ENCODE data around the gene THAP7.
"Not testable (repeated sequence)": the region's sequence is repeated elsewhere in the genome, so short reads cannot be mapped to it uniquely, and the experiment has no call there.

THAP7 gene

GRCh38 chr22:21013657-21014201 is 11.8 kb upstream of the THAP7 start:
- DNase-seq (ENCODE audit: low spot score), result no peak
- peak; percentile 56 for FAIRE-seq

- no peak for FAIRE-seq
- DNase-seq (ENCODE audit: low spot score), result no peak
Observed at GRCh38 chr22:21012446-21013407, 10.8 kb upstream of the THAP7 start.

- FAIRE-seq, result no peak
- no peak for DNase-seq (ENCODE audit: low spot score)
Observed at GRCh38 chr22:21010426-21011113, 8.7 kb upstream of the THAP7 start.

DNA sequence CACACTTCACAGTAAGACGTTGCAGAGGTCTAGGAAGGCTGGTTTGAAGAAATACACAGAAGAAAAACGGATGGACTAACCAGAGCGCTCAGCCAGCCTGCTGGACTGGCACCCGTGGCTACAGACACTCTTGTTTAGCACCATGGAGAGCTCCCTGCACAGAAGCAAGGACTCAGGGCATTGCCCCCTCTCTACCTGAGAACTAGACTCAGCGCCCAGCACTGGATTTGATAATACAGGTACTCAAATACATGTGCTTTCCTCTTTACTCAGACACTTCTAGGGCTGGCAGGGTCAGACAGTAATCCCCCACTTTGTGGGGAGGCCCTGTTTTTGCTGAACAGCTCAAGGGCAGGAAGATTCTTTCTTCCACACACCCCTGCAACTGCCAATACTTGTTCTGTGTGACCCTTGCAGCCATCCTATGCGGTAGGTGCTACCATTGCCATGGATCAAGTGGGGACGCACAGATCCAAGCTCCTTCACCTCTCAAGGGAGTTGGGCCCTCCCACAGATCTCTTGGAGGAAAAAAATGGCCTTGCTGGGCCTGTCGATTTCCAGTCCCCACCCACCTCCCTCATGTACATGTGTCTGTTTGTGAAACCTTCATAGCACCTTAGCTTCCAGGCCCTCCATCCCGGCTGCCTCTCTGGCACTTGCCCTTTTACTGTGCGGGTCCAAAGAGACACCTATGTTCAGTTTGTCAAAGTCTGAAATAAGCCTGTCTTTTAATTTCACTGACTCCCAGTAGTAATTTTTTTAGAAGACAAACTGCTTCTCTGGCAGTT is 7.9 kb upstream of the THAP7 start:
- FAIRE-seq, result peak; percentile 58
- DNase-seq (ENCODE audit: low spot score), result peak; percentile 80

- FAIRE-seq; DNase-seq (ENCODE audit: low spot score): not testable (repeated sequence)
Observed at GRCh38 chr22:21009208-21009607, 7.3 kb upstream of the THAP7 start.

DNA sequence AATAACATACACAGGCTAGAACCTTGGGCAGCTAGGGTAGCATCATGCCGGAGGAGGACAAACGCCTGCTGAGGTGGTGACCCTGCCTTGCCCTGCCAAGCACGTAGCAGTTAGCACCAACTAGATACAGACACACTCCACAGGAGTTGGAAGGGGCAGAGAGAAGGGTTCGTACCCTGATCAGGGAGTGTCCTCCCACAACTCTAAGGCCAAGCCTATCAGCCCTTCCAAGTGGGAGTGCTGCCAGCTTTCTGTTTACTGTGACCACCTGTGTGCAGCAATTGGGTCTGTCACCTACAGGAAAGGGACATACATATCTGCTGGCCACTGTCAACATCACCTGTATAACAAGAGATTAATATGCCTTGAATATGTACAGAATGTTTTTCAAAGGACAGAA is 1.9 kb upstream of the THAP7 start:
- DNase-seq (ENCODE audit: low spot score) (no peak), FAIRE-seq (peak; percentile 9)

- FAIRE-seq, result no peak
- no peak for DNase-seq (ENCODE audit: low spot score)
Observed at GRCh38 chr22:21000987-21001600, 824 bp downstream of the THAP7 start.

- peak; percentile 42 for FAIRE-seq
- DNase-seq (ENCODE audit: low spot score), result no peak
Observed at GRCh38 chr22:21000207-21000986, 1.5 kb downstream of the THAP7 start.

GRCh38 chr22:20999350-21000206 is 2.3 kb downstream of the THAP7 start:
- DNase-seq (ENCODE audit: low spot score), result no peak
- FAIRE-seq, result no peak

- no peak for FAIRE-seq
- no peak for DNase-seq (ENCODE audit: low spot score)
Observed at GRCh38 chr22:20998411-20999336, 3.2 kb downstream of the THAP7 start.

DNA sequence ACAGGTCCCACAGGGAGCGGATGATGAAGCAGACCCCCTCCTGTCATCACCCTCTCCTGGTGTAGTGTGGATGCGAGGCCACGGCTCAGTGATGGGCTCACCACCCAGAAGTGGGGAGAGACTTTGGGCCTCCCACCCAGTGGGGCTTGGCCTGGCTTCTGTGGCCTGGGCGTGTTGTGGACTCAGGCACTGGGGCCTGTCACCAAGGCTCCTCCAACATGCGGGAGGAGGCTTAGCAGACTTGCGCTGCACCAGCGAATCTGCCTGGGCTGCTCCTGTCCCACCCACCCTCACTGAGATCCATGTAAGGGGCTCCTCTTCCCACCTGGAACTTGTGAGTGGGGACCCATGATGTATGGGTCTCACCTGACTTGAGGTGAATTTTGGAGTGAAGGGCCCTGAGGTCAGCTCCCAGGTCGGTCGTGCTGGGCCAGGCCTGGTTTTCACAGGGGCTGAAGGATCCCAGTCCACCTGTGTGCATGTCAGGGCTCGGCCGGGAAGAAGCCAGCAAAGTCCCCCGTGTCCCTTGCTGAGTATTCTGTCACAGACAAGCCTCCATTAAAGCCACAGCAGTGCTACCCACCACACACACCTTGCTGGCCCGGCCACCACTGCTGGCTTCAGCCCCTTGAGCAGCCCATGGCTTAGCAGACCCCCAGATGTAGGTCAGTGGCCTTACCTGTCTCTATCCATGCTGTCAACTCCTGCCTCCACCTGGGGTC is 4.2 kb downstream of the THAP7 start:
- no peak for FAIRE-seq
- no peak for DNase-seq (ENCODE audit: low spot score)

DNA sequence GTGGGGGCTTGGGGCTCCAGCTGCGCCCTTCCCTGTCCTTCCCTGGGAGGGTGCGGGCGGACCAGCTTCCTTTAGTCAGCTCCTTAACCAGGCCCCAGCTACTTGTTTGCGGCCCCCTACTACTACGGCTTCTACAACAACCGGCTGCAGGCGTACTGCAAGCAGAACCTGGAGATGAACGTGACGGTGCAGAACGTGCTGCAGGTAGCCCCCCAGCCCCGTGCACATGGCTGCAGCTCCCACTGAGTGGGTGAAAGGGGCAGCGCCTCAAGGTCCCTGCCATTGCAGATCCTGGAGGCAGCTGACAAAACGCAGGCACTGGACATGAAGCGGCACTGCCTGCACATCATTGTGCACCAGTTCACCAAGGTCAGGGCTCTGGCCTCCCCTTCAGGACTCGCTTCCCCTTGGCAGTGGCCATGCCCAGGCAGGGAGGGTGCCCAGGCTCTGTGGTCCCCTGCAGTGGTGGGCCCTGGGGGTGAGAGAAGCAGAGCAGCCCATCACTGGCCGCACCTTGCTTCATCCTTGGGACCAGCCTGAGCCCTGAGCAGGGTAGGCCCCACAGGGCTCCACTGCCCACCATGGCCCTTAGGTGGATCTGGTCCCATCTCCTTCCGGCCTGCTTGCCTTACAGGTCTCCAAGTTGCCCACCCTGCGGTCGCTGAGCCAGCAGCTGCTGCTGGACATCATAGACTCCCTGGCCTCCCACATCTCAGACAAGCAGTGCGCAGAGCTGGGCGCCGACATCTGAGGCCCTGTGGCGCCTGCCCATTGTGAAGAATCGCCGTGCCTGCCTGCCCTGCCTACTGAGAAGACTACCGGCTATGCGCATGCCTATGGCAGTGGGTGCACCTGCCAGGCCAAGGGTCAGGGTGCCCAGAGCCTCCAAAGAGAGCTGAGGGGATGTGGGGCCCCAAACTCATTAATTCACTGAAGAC is 5.1 kb downstream of the THAP7 start:
- DNase-seq (ENCODE audit: low spot score), result no peak
- peak; percentile 81 for FAIRE-seq

- no peak for FAIRE-seq
Observed at GRCh38 chr22:20996031-20996410, 5.9 kb downstream of the THAP7 start.

GRCh38 chr22:20995329-20996030 is 6.4 kb downstream of the THAP7 start:
- FAIRE-seq (no peak), DNase-seq (ENCODE audit: low spot score) (no peak)

More at GRCh38 chr22:20996031-20996410, 5.9 kb downstream of the THAP7 start:
- DNase-seq (ENCODE audit: low spot score), result no peak

DNA sequence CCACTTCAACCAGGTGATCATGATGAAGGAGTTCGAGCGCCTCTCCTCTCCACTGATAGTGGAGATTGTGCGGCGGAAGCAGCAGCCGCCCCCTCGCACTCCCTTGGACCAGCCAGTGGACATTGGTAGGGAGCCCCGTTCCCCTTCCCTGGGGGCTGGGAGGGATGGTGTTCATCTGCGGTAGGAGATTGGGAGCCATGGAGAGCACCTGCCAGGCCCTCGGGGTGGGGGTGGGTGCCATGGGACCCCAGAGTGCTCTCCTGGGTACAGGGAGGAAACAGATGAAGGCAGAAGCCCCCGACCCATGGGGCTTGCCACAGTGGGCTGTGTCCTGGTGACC is 7.0 kb downstream of the THAP7 start:
- FAIRE-seq, result no peak
- no peak for DNase-seq (ENCODE audit: low spot score)

Data from urothelium cell line (cell line).